SK-N-SH (cell line): ENCODE data around the gene DCAF8.

ENCODE experiments used
- CTCF ChIP-seq: fragments of 200-600 bp; sonication (generic); IDR thresholded peaks from 2 replicates; pipeline ENCODE4 v1.6.1; 2017; ENCODE audit warnings: antibody characterized with exemption, mild to moderate bottlenecking, moderate library complexity
- ELF1 ChIP-seq: IDR thresholded peaks from 2 replicates; pipeline ENCODE4 v1.4.0; 2012
- EP300 ChIP-seq, 2 experiments: IDR thresholded peaks; 2 replicates each; pipeline versions ENCODE4 v1.4.0 to v1.6.1; 2012; ENCODE audit warnings: borderline replicate concordance in 1 of 2, low read depth in 1 of 2, low read length in 1 of 2
- FOXM1 ChIP-seq: IDR thresholded peaks from 2 replicates; pipeline ENCODE4 v1.4.0; 2012; ENCODE audit warnings: low read depth, mild to moderate bottlenecking
- MEF2A ChIP-seq: IDR thresholded peaks from 2 replicates; pipeline ENCODE4 v1.4.0; 2012; ENCODE audit warnings: low read depth, borderline replicate concordance
- POLR2AphosphoS5 ChIP-seq: IDR thresholded peaks from 2 replicates; pipeline ENCODE4 v1.6.1; 2012; ENCODE audit warnings: low read depth, low read length
- RAD21 ChIP-seq: IDR thresholded peaks from 2 replicates; pipeline ENCODE4 v1.6.1; 2012; ENCODE audit warnings: mild to moderate bottlenecking, low read length

GRCh38 chr1:160308451-160309184, 46.3 kb upstream of the DCAF8 start:
- no peak for TF ChIP-seq MEF2A
- no peak for TF ChIP-seq EP300 (IDR thresholded peaks at IDR 0.05; ENCODE audit: borderline replicate concordance in 1 of 2, low read depth in 1 of 2, low read length in 1 of 2)
- no peak for TF ChIP-seq ELF1
- TF ChIP-seq CTCF: no peak
- TF ChIP-seq FOXM1: no peak
- no peak for TF ChIP-seq POLR2AphosphoS5
- no peak for TF ChIP-seq RAD21
